HG03457 (cell line): ENCODE data around the gene CEP250.

Source experiments
- ATAC-seq: cut with Tn5 transposase; IDR thresholded peaks from one replicate; pipeline ENCODE4 v1.9.1; 2021; ENCODE audit warnings: moderate number of reproducible peaks; ENCODE audit not compliant: unreplicated experiment

CEP250 gene

GRCh38 chr20:35490736-35491181 lies 35.4 kb downstream of the CEP250 start:
- ATAC-seq, result peak; percentile 81

GRCh38 chr20:35491823-35492222 lies 36.4 kb downstream of the CEP250 start:
- ATAC-seq, result no peak

- no peak for ATAC-seq
These were observed 37.0 kb downstream of the CEP250 start for GRCh38 chr20:35492352-35492751.

GRCh38 chr20:35496481-35496880 lies 41.1 kb downstream of the CEP250 start:
- ATAC-seq, result no peak

GRCh38 chr20:35497320-35497719 lies 41.9 kb downstream of the CEP250 start:
- ATAC-seq, result no peak

- no peak for ATAC-seq
These were observed 42.4 kb downstream of the CEP250 start for GRCh38 chr20:35497780-35498189.

GRCh38 chr20:35499271-35499670 lies 43.9 kb downstream of the CEP250 start:
- no peak for ATAC-seq

GRCh38 chr20:35502352-35502751 lies 47.0 kb downstream of the CEP250 start:
- ATAC-seq, result no peak

GRCh38 chr20:35503281-35503680 lies 47.9 kb downstream of the CEP250 start:
- no peak for ATAC-seq

GRCh38 chr20:35503841-35504561 lies 48.6 kb downstream of the CEP250 start:
- ATAC-seq, result no peak

GRCh38 chr20:35504751-35505150 lies 49.4 kb downstream of the CEP250 start:
- no peak for ATAC-seq

- no peak for ATAC-seq
These were observed 50.8 kb downstream of the CEP250 start for GRCh38 chr20:35506179-35506578.

GRCh38 chr20:35506872-35507638 lies 51.7 kb downstream of the CEP250 start:
- no peak for ATAC-seq

- ATAC-seq, result no peak
These were observed 53.3 kb downstream of the CEP250 start for GRCh38 chr20:35508493-35509218.

GRCh38 chr20:35510951-35511735 lies 55.7 kb downstream of the CEP250 start:
- ATAC-seq, result no peak

GRCh38 chr20:35511814-35512420 lies 56.5 kb downstream of the CEP250 start:
- no peak for ATAC-seq

GRCh38 chr20:35514371-35514932 lies 59.1 kb downstream of the CEP250 start:
- ATAC-seq, result no peak

GRCh38 chr20:35515341-35515740 lies 59.9 kb downstream of the CEP250 start:
- no peak for ATAC-seq

- ATAC-seq, result no peak
These were observed 60.7 kb downstream of the CEP250 start for GRCh38 chr20:35515949-35516645.
